K562 (cell line): ENCODE measurements around the gene CNTF. TPM values are rescaled to one million over a fixed set of nuclear protein-coding genes. Genes with fewer than 3 reads are reported as not detected.

Source experiments
- ATAC-seq: fragments of 200-7000 bp; cut with Tn5 transposase; 3 replicates; pipeline ENCODE4 v1.9.1; 2020; ENCODE audit warnings: moderate library complexity
- BruUV-seq: library from RNA; stranded (reverse); fragments of 400-500 nt; replicated peaks from 2 replicates; lab custom pipeline; 2021; lab: Mats Ljungman, UMichigan
- CTCF ChIA-PET: fragments of 300-600 bp; formaldehyde crosslinking; extraction: SDS; loops from one replicate; lab custom pipeline; 2021; ENCODE audit warnings: low intra/inter-chr PET ratio; lab: Yijun Ruan, JAX
- POLR2A ChIA-PET: fragments of 300-600, 350-650 bp; sonication (Branson Sonifier 250); formaldehyde crosslinking; extraction: SDS; loops from one replicate; lab custom pipeline; 2021; ENCODE audit warnings: antibody characterized with exemption, inconsistent platforms; lab: Yijun Ruan, JAX
- DNase-seq, 4 experiments: peaks; one replicate each; pipeline versions ENCODE4 v3.0.0 to v3.0.0-alpha.2; 2011 to 2018; ENCODE audit warnings: low spot score in 3 of 4, mixed read lengths in 3 of 4; ENCODE audit errors: extremely low read depth in 1 of 4
- FAIRE-seq: peaks from 2 replicates; lab custom pipeline; 2011; peaks lifted over from hg19 to GRCh38; lab: Jason Lieb, UNC
- H2AFZ ChIP-seq: 2 replicates; pipeline ENCODE4 v1.6.0; 2011; ENCODE audit warnings: low read depth, low read length, control low read depth, inconsistent platforms
- H3K27ac ChIP-seq: fragments of 200-600 bp; 3 replicates; pipeline ENCODE4 v1.8.0; 2011; ENCODE audit warnings: low read depth, mild to moderate bottlenecking, control low read depth, inconsistent platforms, low read length, moderate library complexity, mixed read lengths; ENCODE audit errors: extremely low read depth
- H3K27me3 ChIP-seq, 2 experiments: fragments of 300-600 bp in 1 of 2; 2 replicates in 1 of 2; 3 replicates in 1 of 2; pipeline versions ENCODE4 v1.6.0 to v1.8.0; 2011; ENCODE audit warnings: inconsistent platforms in 2 of 2, low read length in 2 of 2, mild to moderate bottlenecking in 1 of 2, mixed read lengths in 1 of 2, moderate library complexity in 1 of 2; ENCODE audit not compliant: control insufficient read depth in 2 of 2, insufficient read depth in 2 of 2
- H3K36me3 ChIP-seq: fragments of 300-600 bp; 3 replicates; pipeline ENCODE4 v1.8.0; 2011; ENCODE audit warnings: mild to moderate bottlenecking, low read length, inconsistent platforms; ENCODE audit not compliant: control insufficient read depth, insufficient read depth
- H3K4me1 ChIP-seq, 2 experiments: fragments of 200-600 bp in 1 of 2; replicated peaks in 1 of 2; 2 replicates in 1 of 2; 3 replicates in 1 of 2; pipeline versions ENCODE4 v1.5.1 to v1.8.0; 2011; ENCODE audit warnings: inconsistent platforms in 2 of 2, low read length in 2 of 2, mild to moderate bottlenecking in 1 of 2, mixed read lengths in 1 of 2, moderate library complexity in 1 of 2; ENCODE audit not compliant: control insufficient read depth in 2 of 2, insufficient read depth in 2 of 2
- H3K4me2 ChIP-seq: 2 replicates; pipeline ENCODE4 v1.6.1; 2011; ENCODE audit warnings: low read length, control low read depth, inconsistent platforms, mixed read lengths; ENCODE audit not compliant: insufficient read depth
- H3K4me3 ChIP-seq: fragments of 200-600 bp; sonication (generic), shearing (Covaris generic); 2 replicates; pipeline ENCODE4 v1.5.1; 2016; ENCODE audit warnings: control low read depth, inconsistent platforms
- H3K79me2 ChIP-seq: fragments of 200-600 bp; 3 replicates; pipeline ENCODE4 v1.8.0; 2011; ENCODE audit warnings: low read length, inconsistent platforms; ENCODE audit not compliant: control insufficient read depth, insufficient read depth
- H3K9ac ChIP-seq, 2 experiments: 2 replicates each; pipeline versions ENCODE4 v1.6.0 to v1.6.1; 2011; ENCODE audit warnings: low read depth in 2 of 2, low read length in 2 of 2, control low read depth in 1 of 2, inconsistent platforms in 1 of 2, mild to moderate bottlenecking in 1 of 2, mixed read lengths in 1 of 2; ENCODE audit not compliant: insufficient read depth in 1 of 2
- H3K9me1 ChIP-seq: one replicate; pipeline ENCODE4 v1.6.0; 2011; ENCODE audit warnings: inconsistent platforms, mild to moderate bottlenecking, low read length, moderate library complexity; ENCODE audit not compliant: control insufficient read depth, insufficient read depth
- H3K9me3 ChIP-seq: replicated peaks from 2 replicates; pipeline ENCODE4 v1.5.1; 2011; ENCODE audit warnings: low read depth, low read length, inconsistent platforms; ENCODE audit not compliant: control insufficient read depth, insufficient read depth
- H4K20me1 ChIP-seq: replicated peaks from 2 replicates; pipeline ENCODE4 v1.6.1; 2011; ENCODE audit warnings: low read length, inconsistent platforms, mixed read lengths; ENCODE audit not compliant: control insufficient read depth, insufficient read depth
- CEBPB ChIP-seq: fragments of 450-650 bp; IDR thresholded peaks from 2 replicates; pipeline ENCODE4 v1.6.1; 2016; ENCODE audit warnings: missing genetic modification characterization, missing compliant biosample characterization
- IRF1 ChIP-seq: sonication (generic); formaldehyde crosslinking; IDR thresholded peaks from 2 replicates; pipeline ENCODE4 v1.8.0; 2022; ENCODE audit warnings: missing genetic modification reagents, mild to moderate bottlenecking, borderline replicate concordance
- JUNB ChIP-seq: fragments of 450-650 bp; formaldehyde crosslinking; conservative IDR thresholded peaks from 2 replicates; pipeline ENCODE4 v1.4.0; 2020; ENCODE audit warnings: mild to moderate bottlenecking
- NEUROD1 ChIP-seq: fragments of 150-350 bp; IDR thresholded peaks from 2 replicates; pipeline ENCODE4 v1.6.1; 2014; ENCODE audit warnings: borderline replicate concordance, low read length, low read depth; ENCODE audit not compliant: partially characterized antibody
- SREBF2 ChIP-seq: sonication (generic); formaldehyde crosslinking; IDR thresholded peaks from 2 replicates; pipeline ENCODE4 v1.4.0; 2020; ENCODE audit warnings: mild to moderate bottlenecking, missing genetic modification reagents
- ZNF436 ChIP-seq: fragments of 250-450, 450-650 bp; sonication (Bioruptor Pico); formaldehyde crosslinking; IDR thresholded peaks from 2 replicates; pipeline ENCODE4 v1.7.0; 2020; ENCODE audit warnings: mild to moderate bottlenecking
- WGBS: fragments of 100-300 bp; shearing (Covaris generic); methylation state at CpG from one replicate; pipeline ENCODE4 v1.1.6; 2016; ENCODE audit warnings: low coverage, mixed read lengths; ENCODE audit not compliant: insufficient coverage; ENCODE audit errors: missing lambda C conversion rate; 5-methylcytosine and 5-hydroxymethylcytosine counted together
- in situ Hi-C: fragments of 300-500 bp; cut with MboI; formaldehyde crosslinking; loops from 4 replicates; pipeline ENCODE4 v1.15.0; 2018; ENCODE audit warnings: inconsistent platforms, mixed read lengths
- intact Hi-C: fragments of 100-400 bp; cut with micrococcal nuclease; formaldehyde crosslinking; loops from 2 replicates; pipeline ENCODE4 v1.14.2; 2022
- polyA plus RNA-seq, 8 experiments: library from polyadenylated mRNA; depleted of rRNA in 4 of 8; stranded (reverse) in 5 of 8; unstranded in 3 of 8; fragments of >200 nt; fragmentation: Nextera tagmentation in 2 of 8; fragmentation: Illumina TruSeq in 1 of 8; extraction: Ambion mirVana in 2 of 8; extraction: Trizol in 1 of 8; gene quantifications; 2 replicates each; pipeline versions ENCODE4 v1.2.1 to v1.2.3, GENCODE V29; 2011 to 2014; ENCODE audit warnings: inconsistent platforms in 1 of 8, missing spikeins in 1 of 8
- total RNA-seq, 7 experiments: library from RNA; depleted of rRNA in 6 of 7; stranded (reverse); fragments of >200 nt in 6 of 7; fragmentation: Illumina TruSeq in 2 of 7; extraction: Trizol in 2 of 7; gene quantifications; 2 replicates each; pipeline versions ENCODE4 v1.2.1 to v1.2.3, GENCODE V29; 2011 to 2021; ENCODE audit warnings: low replicate concordance in 1 of 7

The CNTF gene
- total and polyA plus RNA-seq, 9 of the 15 experiments (the other 6 are each of a cell fraction or from before 2014, with no cell fraction given): 0.17 to 5.0 (median 2.3) TPM

DNA sequence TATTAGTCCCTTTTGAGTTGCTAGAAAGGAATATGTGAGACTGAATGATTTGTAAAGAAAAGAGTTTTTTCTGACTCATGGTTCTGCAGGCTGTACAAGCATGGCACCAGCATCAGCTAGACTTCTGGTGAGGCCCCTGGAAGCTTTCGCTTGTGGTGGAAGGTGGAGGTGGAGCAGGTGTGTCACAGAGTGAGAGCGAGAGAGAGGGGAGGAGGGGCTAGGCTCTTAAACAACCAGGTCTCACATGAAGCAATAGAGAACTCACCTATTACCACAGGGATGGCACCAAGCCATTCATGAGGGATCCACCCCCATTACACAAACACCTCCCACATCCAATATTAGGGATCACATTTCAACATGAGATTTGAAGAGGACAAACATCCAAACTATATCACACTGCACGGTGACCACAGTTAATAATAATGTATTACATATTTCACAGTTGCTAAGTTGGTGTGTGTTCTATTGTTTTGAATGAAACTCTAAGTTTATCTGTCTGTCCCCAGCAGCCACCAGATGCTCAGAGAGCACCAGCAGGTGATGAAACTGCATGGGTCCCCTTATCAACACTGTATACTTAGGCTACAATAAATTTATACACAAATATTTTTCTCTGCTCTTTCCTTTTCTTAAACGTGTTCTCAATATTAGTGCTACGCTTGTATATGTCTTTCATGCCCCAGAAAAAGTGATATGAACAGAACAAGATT, 29.5 kb upstream of the CNTF start:
- ATAC-seq (peak; percentile 42), FAIRE-seq (no peak), DNase-seq (no peak)
- Histone ChIP-seq H3K36me3 (peaks cover 51% of the 10 kb centered on the region), H3K9ac (no peak overlapping the region), H2AFZ (no peak overlapping the region), H3K9me1 (peaks cover 3% of the 10 kb centered on the region), H3K27me3 (no peaks in the 10 kb centered on the region), H3K4me1 (peaks cover 4 to 16% of the 10 kb centered on the region in 2 experiments; a peak in 4 of 5 replicates), H3K4me3 (no peak overlapping the region), H3K9me3 (no peaks in the 10 kb centered on the region), H3K27ac (no peak overlapping the region), H3K79me2 (peaks cover 99% of the 10 kb centered on the region), H4K20me1 (no peaks in the 10 kb centered on the region), H3K4me2 (no peak overlapping the region)
- 0 out of 2 replicates have a peak, but pooled peaks have one; percentile 26 for TF ChIP-seq IRF1 (CRISPR knock-in tag)
- no peak for TF ChIP-seq ZNF436 (CRISPR knock-in tag)
- TF ChIP-seq CEBPB (tag): peak; percentile 32; the same call in 1 of the 2 replicates
- no peak for TF ChIP-seq NEUROD1
- no peak for TF ChIP-seq JUNB (CRISPR knock-in tag)
- TF ChIP-seq SREBF2 (CRISPR knock-in tag): no peak
- ChIA-PET CTCF (no interaction called here), POLR2A (no interaction called here)
- BruUV-seq: no TSS peak
- intact Hi-C loops (no loop called here), in situ Hi-C loops (no loop called here)
- WGBS: 62% methylated on average over 5 of the region's 5 CpGs
